ENCODE data around the gene KCNN1.

DNA sequence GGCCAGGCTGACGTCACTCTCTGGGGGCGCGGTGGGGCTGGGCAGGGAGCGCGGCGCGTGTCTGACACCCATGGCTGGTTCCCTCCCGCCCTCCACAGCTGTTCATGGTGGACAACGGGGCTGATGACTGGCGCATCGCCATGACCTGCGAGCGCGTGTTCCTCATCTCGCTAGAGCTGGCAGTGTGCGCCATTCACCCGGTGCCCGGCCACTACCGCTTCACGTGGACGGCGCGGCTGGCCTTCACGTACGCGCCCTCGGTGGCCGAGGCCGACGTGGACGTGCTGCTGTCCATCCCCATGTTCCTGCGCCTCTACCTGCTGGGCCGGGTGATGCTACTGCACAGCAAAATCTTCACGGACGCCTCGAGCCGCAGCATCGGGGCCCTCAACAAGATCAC lies 14.7 kb downstream of the KCNN1 start:
- TF ChIP-seq, protein P1, sequence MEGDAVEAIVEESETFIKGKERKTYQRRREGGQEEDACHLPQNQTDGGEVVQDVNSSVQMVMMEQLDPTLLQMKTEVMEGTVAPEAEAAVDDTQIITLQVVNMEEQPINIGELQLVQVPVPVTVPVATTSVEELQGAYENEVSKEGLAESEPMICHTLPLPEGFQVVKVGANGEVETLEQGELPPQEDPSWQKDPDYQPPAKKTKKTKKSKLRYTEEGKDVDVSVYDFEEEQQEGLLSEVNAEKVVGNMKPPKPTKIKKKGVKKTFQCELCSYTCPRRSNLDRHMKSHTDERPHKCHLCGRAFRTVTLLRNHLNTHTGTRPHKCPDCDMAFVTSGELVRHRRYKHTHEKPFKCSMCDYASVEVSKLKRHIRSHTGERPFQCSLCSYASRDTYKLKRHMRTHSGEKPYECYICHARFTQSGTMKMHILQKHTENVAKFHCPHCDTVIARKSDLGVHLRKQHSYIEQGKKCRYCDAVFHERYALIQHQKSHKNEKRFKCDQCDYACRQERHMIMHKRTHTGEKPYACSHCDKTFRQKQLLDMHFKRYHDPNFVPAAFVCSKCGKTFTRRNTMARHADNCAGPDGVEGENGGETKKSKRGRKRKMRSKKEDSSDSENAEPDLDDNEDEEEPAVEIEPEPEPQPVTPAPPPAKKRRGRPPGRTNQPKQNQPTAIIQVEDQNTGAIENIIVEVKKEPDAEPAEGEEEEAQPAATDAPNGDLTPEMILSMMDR (CRISPR knock-in tag; IDR thresholded peaks at IDR 0.05), result no peak
- no peak for TF ChIP-seq FOSL2 (CRISPR knock-in tag; IDR thresholded peaks at IDR 0.05)
- no peak for TF ChIP-seq HDAC2 (CRISPR knock-in tag; IDR thresholded peaks at IDR 0.05)
- TF ChIP-seq CEBPG (CRISPR knock-in tag; IDR thresholded peaks at IDR 0.05), result no peak
- TF ChIP-seq NFE2L1 (CRISPR knock-in tag; IDR thresholded peaks at IDR 0.05; ENCODE audit: borderline replicate concordance), result no peak
- TF ChIP-seq, protein P2, sequence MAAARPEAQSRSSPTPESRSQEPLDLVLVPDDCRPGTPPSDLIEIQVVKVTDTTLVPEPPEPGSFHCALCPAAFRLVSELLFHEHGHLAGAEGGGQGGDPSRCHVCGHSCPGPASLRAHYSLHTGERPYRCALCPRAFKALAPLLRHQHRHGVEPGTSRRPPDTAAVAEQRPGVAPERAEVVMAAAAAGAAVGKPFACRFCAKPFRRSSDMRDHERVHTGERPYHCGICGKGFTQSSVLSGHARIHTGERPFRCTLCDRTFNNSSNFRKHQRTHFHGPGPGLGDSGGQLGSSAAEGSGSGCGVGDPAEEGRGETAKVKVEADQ (CRISPR knock-in tag; IDR thresholded peaks at IDR 0.05; ENCODE audit: borderline replicate concordance), result no peak
- no peak for TF ChIP-seq HNRNPLL (IDR thresholded peaks at IDR 0.05; ENCODE audit: low read depth, low read length, poor library complexity, severe bottlenecking)
- no peak for TF ChIP-seq ZNF766 (CRISPR knock-in tag; IDR thresholded peaks at IDR 0.05; ENCODE audit: borderline replicate concordance)
